ENCODE results near the gene TNC. TPM values are rescaled to one million over a fixed set of nuclear protein-coding genes. Genes with fewer than 3 reads are reported as not detected.

Gene TNC
- polyA plus RNA-seq, 1 of the 3 experiments (the other 2 are of a cell fraction), result 805 TPM

DNA sequence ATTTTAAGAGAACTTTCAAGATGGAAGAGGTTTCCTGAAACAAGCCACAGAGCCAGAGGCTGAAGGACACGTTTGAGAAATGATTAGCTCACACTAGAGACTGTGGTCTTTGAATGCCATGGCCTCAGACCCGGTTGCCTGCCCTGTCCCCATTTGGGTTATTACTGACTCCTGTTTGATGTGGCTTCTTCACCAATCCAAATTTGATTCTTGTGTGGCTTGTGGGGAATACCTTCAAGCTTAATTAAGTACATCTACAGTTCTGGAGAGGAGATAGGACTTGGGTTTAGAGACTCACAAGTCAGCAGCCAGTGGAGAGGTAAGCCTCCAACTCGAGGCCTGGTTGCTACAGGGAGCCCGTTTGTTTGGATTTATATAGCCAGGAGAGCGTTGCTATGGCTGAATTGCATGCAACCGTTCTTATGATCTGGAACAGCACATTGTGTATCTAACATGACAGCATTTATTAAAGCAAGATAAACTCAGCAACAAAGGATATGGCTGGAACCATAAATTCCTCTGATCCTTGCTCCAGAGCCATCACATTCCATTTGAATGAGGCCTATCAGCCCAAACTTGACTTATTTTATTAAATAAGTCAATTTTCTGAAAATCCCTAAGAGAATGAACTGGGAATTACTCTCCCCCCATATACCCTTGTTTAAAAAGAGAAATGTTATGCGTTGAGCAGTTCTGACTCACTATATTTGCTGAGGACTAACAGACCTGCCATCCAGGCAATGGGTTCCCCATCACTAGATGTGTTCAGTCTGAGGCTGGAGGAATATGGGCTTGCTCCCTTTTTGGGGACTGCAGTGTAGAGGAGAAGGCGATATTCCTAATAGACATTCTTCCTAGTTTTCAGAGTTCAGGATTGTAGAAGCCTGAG, 99.2 kb downstream of the TNC start:
- H3K27me3 ChIP-seq (ENCODE audit: insufficient read depth), result no peaks in the 10 kb centered on the region
- no peak overlapping the region for H3K4me2 ChIP-seq
- no peaks in the 10 kb centered on the region for H3K9me3 ChIP-seq
- H3K27ac ChIP-seq (ENCODE audit: low read depth in 2 of 2, low read length in 1 of 2), result peak overlapping the region in 1 of 2 experiments; percentile 62; a peak in 2 of 4 replicates
- H3K36me3 ChIP-seq (replicated peaks in 1 of 2; ENCODE audit: control insufficient read depth in 1 of 2, insufficient read depth in 2 of 2, low read length in 1 of 2), result peaks cover 34 to 47% of the 10 kb centered on the region in 2 experiments
- H3K9me2 ChIP-seq, result no peaks in the 10 kb centered on the region
- no peaks in the 10 kb centered on the region for H3K79me2 ChIP-seq (ENCODE audit: insufficient read depth)
- no peaks in the 10 kb centered on the region for H3K4me1 ChIP-seq (ENCODE audit: control insufficient read depth in 1 of 2, insufficient read depth in 2 of 2, low read depth in 1 of 2, low read length in 1 of 2)
- no peak for DNase-seq
- peaks cover 57% of the 10 kb centered on the region for H3F3A ChIP-seq (replicated peaks; ENCODE audit: insufficient read depth)
- 57% methylated on average over 7 of the region's 8 CpGs for WGBS (ENCODE audit: low lambda C conversion rate)
- no peak overlapping the region; the same call in 1 of the 2 replicates for H3K9ac ChIP-seq
- no peaks in the 10 kb centered on the region for H4K20me1 ChIP-seq (ENCODE audit: insufficient read depth)
- H3K4me3 ChIP-seq (ENCODE audit: low read depth in 2 of 2, low read length in 1 of 2), result no peak overlapping the region
- H2AFZ ChIP-seq (ENCODE audit: low read depth), result no peak overlapping the region
- ChIA-PET POLR2A (no interaction called here), CTCF (interaction anchor here (1.4 to 1.6 kb wide), 2 partner anchors 12 to 108 kb away, joined by 3 to 4 read pairs; no protein-coding TSS in a partner anchor)
- no peak for TF ChIP-seq FOSL2 (IDR thresholded peaks at IDR 0.05; ENCODE audit: borderline replicate concordance, low read depth)
- no peak for TF ChIP-seq RXRA (IDR thresholded peaks at IDR 0.05; ENCODE audit: borderline replicate concordance, low read depth)
- TF ChIP-seq POLR2AphosphoS5 (IDR thresholded peaks at IDR 0.05; ENCODE audit: low read depth, low read length), result peak; percentile 19; the same call in 1 of the 2 replicates
- TF ChIP-seq MEF2A (IDR thresholded peaks at IDR 0.05; ENCODE audit: borderline replicate concordance, low read depth), result no peak
- TF ChIP-seq GATA2 (CRISPR knock-in tag; IDR thresholded peaks at IDR 0.05), result no peak
- no peak for TF ChIP-seq FOXM1 (IDR thresholded peaks at IDR 0.05; ENCODE audit: low read depth)
- TF ChIP-seq, protein P1, sequence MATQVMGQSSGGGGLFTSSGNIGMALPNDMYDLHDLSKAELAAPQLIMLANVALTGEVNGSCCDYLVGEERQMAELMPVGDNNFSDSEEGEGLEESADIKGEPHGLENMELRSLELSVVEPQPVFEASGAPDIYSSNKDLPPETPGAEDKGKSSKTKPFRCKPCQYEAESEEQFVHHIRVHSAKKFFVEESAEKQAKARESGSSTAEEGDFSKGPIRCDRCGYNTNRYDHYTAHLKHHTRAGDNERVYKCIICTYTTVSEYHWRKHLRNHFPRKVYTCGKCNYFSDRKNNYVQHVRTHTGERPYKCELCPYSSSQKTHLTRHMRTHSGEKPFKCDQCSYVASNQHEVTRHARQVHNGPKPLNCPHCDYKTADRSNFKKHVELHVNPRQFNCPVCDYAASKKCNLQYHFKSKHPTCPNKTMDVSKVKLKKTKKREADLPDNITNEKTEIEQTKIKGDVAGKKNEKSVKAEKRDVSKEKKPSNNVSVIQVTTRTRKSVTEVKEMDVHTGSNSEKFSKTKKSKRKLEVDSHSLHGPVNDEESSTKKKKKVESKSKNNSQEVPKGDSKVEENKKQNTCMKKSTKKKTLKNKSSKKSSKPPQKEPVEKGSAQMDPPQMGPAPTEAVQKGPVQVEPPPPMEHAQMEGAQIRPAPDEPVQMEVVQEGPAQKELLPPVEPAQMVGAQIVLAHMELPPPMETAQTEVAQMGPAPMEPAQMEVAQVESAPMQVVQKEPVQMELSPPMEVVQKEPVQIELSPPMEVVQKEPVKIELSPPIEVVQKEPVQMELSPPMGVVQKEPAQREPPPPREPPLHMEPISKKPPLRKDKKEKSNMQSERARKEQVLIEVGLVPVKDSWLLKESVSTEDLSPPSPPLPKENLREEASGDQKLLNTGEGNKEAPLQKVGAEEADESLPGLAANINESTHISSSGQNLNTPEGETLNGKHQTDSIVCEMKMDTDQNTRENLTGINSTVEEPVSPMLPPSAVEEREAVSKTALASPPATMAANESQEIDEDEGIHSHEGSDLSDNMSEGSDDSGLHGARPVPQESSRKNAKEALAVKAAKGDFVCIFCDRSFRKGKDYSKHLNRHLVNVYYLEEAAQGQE (IDR thresholded peaks at IDR 0.05; ENCODE audit: low read depth, low read length), result no peak
- TF ChIP-seq GABPA (IDR thresholded peaks at IDR 0.05; ENCODE audit: low read depth), result no peak
- no peak for TF ChIP-seq CHD2 (IDR thresholded peaks at IDR 0.05; ENCODE audit: low read length, partially characterized antibody)
- TF ChIP-seq, protein P2, sequence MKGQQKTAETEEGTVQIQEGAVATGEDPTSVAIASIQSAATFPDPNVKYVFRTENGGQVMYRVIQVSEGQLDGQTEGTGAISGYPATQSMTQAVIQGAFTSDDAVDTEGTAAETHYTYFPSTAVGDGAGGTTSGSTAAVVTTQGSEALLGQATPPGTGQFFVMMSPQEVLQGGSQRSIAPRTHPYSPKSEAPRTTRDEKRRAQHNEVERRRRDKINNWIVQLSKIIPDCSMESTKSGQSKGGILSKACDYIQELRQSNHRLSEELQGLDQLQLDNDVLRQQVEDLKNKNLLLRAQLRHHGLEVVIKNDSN (IDR thresholded peaks at IDR 0.05; ENCODE audit: borderline replicate concordance, low read depth), result no peak
- TF ChIP-seq RFX5 (IDR thresholded peaks at IDR 0.05; ENCODE audit: low read length), result no peak
- TF ChIP-seq JUND (IDR thresholded peaks at IDR 0.05), result 0 out of 2 replicates have a peak, but pooled peaks have one; percentile 11
- peak; percentile 49 for TF ChIP-seq TCF12 (IDR thresholded peaks at IDR 0.05)
- TF ChIP-seq TEAD4 (IDR thresholded peaks at IDR 0.05; ENCODE audit: borderline replicate concordance, insufficient read depth), result 0 out of 2 replicates have a peak, but pooled peaks have one; percentile 12
- TF ChIP-seq NFIC (IDR thresholded peaks at IDR 0.05; ENCODE audit: borderline replicate concordance), result no peak
- TF ChIP-seq SIN3A (IDR thresholded peaks at IDR 0.05; ENCODE audit: borderline replicate concordance, low read depth, low read length), result no peak
- TF ChIP-seq, protein P3, sequence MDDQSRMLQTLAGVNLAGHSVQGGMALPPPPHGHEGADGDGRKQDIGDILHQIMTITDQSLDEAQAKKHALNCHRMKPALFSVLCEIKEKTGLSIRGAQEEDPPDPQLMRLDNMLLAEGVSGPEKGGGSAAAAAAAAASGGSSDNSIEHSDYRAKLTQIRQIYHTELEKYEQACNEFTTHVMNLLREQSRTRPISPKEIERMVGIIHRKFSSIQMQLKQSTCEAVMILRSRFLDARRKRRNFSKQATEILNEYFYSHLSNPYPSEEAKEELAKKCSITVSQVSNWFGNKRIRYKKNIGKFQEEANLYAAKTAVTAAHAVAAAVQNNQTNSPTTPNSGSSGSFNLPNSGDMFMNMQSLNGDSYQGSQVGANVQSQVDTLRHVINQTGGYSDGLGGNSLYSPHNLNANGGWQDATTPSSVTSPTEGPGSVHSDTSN (IDR thresholded peaks at IDR 0.05), result peak; percentile 59
- no peak for TF ChIP-seq EZH2phosphoT487 (IDR thresholded peaks at IDR 0.05; ENCODE audit: borderline replicate concordance, low read depth)
- TF ChIP-seq, protein P4, sequence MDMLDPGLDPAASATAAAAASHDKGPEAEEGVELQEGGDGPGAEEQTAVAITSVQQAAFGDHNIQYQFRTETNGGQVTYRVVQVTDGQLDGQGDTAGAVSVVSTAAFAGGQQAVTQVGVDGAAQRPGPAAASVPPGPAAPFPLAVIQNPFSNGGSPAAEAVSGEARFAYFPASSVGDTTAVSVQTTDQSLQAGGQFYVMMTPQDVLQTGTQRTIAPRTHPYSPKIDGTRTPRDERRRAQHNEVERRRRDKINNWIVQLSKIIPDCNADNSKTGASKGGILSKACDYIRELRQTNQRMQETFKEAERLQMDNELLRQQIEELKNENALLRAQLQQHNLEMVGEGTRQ (IDR thresholded peaks at IDR 0.05; ENCODE audit: borderline replicate concordance, low read depth, low read length), result no peak
- TF ChIP-seq, protein P5, sequence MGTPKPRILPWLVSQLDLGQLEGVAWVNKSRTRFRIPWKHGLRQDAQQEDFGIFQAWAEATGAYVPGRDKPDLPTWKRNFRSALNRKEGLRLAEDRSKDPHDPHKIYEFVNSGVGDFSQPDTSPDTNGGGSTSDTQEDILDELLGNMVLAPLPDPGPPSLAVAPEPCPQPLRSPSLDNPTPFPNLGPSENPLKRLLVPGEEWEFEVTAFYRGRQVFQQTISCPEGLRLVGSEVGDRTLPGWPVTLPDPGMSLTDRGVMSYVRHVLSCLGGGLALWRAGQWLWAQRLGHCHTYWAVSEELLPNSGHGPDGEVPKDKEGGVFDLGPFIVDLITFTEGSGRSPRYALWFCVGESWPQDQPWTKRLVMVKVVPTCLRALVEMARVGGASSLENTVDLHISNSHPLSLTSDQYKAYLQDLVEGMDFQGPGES (IDR thresholded peaks at IDR 0.05; ENCODE audit: low read depth, low read length), result no peak
- no peak for TF ChIP-seq SMC3 (IDR thresholded peaks at IDR 0.05; ENCODE audit: low read depth, low read length)
- TF ChIP-seq YY1 (IDR thresholded peaks at IDR 0.05; ENCODE audit: low read depth), result no peak
- no peak for TF ChIP-seq FOXJ3 (CRISPR knock-in tag; IDR thresholded peaks at IDR 0.05)
- TF ChIP-seq ELF1 (IDR thresholded peaks at IDR 0.05), result no peak
- TF ChIP-seq RAD21 (IDR thresholded peaks at IDR 0.05; ENCODE audit: low read length), result no peak
- TF ChIP-seq RCOR1 (IDR thresholded peaks at IDR 0.05; ENCODE audit: low read length), result no peak
- TF ChIP-seq, protein P6, sequence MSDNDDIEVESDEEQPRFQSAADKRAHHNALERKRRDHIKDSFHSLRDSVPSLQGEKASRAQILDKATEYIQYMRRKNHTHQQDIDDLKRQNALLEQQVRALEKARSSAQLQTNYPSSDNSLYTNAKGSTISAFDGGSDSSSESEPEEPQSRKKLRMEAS (IDR thresholded peaks at IDR 0.05; ENCODE audit: low read depth), result peak; percentile 16; the same call in 1 of the 2 replicates

All from SK-N-SH (cell line).